ENCODE measurements around the gene UTS2. TPM values are rescaled to one million over a fixed set of nuclear protein-coding genes. Genes with fewer than 3 reads are reported as not detected.
A peak's percentile ranks its signal among the peaks of the same experiment; 100 is the strongest.

Gene UTS2
- total RNA-seq, 2 experiments from 2014 or later = not detected

DNA sequence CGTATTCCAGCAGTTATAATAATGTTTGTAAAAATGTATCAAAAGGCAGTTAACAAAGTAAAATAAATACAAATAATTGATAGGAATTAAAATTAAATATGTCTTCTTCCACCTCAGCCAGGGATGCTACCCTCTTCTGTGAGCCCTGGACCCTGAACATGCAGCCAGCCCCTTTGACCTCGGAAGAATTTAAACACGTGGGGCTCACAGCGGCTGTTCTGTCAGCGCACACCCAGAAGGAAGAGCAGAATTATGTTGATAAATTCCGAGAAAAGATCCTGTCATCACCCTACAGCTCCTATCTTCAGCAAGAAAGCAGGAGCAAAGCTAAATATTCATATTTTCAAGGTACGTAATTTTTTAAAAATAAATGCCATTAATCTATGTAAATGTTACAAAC lies 26.5 kb downstream of the UTS2 start:
- TF ChIP-seq, protein P1, sequence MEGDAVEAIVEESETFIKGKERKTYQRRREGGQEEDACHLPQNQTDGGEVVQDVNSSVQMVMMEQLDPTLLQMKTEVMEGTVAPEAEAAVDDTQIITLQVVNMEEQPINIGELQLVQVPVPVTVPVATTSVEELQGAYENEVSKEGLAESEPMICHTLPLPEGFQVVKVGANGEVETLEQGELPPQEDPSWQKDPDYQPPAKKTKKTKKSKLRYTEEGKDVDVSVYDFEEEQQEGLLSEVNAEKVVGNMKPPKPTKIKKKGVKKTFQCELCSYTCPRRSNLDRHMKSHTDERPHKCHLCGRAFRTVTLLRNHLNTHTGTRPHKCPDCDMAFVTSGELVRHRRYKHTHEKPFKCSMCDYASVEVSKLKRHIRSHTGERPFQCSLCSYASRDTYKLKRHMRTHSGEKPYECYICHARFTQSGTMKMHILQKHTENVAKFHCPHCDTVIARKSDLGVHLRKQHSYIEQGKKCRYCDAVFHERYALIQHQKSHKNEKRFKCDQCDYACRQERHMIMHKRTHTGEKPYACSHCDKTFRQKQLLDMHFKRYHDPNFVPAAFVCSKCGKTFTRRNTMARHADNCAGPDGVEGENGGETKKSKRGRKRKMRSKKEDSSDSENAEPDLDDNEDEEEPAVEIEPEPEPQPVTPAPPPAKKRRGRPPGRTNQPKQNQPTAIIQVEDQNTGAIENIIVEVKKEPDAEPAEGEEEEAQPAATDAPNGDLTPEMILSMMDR (IDR thresholded peaks at IDR 0.05) = no peak
- ChIA-PET CTCF (interaction anchor here (1.2 kb wide), 1 partner anchor 18 kb away, joined by 5 read pairs; no protein-coding TSS in a partner anchor), POLR2A (no interaction called here)
- H3K4me3 Mint-ChIP-seq = peak overlapping the region; percentile 74
- no peaks in the 10 kb centered on the region for H3K9me3 Mint-ChIP-seq
- no peak for ATAC-seq
- H3K36me3 Mint-ChIP-seq (ENCODE audit: low read depth) = peaks cover 5% of the 10 kb centered on the region
- H3K4me1 Mint-ChIP-seq (ENCODE audit: low read depth) = peaks cover 8% of the 10 kb centered on the region
- H3K27ac Mint-ChIP-seq = no peak overlapping the region
- H3K27me3 Mint-ChIP-seq = no peaks in the 10 kb centered on the region
- DNase-seq = no peak
- intact Hi-C loops (cut with micrococcal nuclease) = no loop called here

DNA sequence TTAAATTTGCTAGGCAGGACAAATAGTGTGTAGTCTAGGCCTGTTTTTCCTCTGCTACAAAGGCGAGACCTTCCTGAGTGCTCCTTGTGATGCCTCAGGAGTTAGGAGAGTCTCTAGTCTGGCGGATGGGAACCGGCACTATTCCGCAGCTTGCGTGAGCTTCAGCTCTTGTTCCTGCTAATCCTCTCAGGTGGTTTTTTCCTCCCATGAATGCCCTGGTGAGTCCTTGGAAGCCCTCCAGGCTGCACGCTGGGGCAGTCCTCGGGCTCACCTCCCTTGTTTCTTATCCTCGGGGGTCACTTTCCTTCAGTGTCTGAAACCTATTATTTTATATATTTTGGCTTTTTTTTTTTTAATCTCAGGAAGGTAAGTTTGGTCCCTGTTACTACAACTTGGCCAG lies 28.2 kb downstream of the UTS2 start:
- ChIA-PET POLR2A (no interaction called here), CTCF (no interaction called here)
- H3K9me3 Mint-ChIP-seq = no peaks in the 10 kb centered on the region
- no peak overlapping the region for H3K4me3 Mint-ChIP-seq
- intact Hi-C loops (cut with micrococcal nuclease) = no loop called here
- no peak overlapping the region for H3K27ac Mint-ChIP-seq
- TF ChIP-seq, protein P1 (IDR thresholded peaks at IDR 0.05) = no peak
- H3K27me3 Mint-ChIP-seq = no peaks in the 10 kb centered on the region
- DNase-seq (no peak), ATAC-seq (no peak)
- peaks cover 7% of the 10 kb centered on the region for H3K36me3 Mint-ChIP-seq (ENCODE audit: low read depth)
- peaks cover 5% of the 10 kb centered on the region for H3K4me1 Mint-ChIP-seq (ENCODE audit: low read depth)

DNA sequence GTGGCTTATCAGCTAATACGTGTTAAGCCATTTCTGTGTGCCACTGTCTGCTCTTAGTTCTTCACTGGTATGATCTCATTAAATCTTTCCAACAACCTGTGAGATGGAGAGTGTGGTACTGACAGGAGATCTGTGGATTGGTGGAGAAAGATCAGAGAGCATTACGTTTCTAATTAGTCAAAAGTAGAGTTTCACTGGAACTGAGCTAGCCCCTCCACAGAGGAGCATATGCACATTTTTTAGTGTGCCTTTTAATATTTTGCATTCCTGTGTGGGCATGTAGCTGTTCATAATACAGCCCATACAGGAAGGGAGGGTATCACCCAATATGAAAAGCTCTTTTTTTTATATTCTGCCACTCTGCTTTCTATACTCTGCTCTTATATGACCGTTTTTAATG lies 31.6 kb downstream of the UTS2 start:
- no peaks in the 10 kb centered on the region for H3K9me3 Mint-ChIP-seq
- intact Hi-C loops (cut with micrococcal nuclease) = no loop called here
- DNase-seq (no peak), ATAC-seq (no peak)
- TF ChIP-seq, protein P1 (IDR thresholded peaks at IDR 0.05) = no peak
- CTCF ChIA-PET = interaction anchor here (1.1 to 2.3 kb wide), 2 partner anchors 13 to 23 kb away, joined by 3 to 10 read pairs; no protein-coding TSS in a partner anchor
- POLR2A ChIA-PET = interaction anchor here (0.5 to 0.7 kb wide), 2 partner anchors 45 to 458 kb away, joined by 3 read pairs; no protein-coding TSS in a partner anchor
- H3K36me3 Mint-ChIP-seq (ENCODE audit: low read depth) = peaks cover 2% of the 10 kb centered on the region
- H3K4me3 Mint-ChIP-seq = no peak overlapping the region
- H3K4me1 Mint-ChIP-seq (ENCODE audit: low read depth) = no peaks in the 10 kb centered on the region
- no peaks in the 10 kb centered on the region for H3K27me3 Mint-ChIP-seq
- no peak overlapping the region for H3K27ac Mint-ChIP-seq

DNA sequence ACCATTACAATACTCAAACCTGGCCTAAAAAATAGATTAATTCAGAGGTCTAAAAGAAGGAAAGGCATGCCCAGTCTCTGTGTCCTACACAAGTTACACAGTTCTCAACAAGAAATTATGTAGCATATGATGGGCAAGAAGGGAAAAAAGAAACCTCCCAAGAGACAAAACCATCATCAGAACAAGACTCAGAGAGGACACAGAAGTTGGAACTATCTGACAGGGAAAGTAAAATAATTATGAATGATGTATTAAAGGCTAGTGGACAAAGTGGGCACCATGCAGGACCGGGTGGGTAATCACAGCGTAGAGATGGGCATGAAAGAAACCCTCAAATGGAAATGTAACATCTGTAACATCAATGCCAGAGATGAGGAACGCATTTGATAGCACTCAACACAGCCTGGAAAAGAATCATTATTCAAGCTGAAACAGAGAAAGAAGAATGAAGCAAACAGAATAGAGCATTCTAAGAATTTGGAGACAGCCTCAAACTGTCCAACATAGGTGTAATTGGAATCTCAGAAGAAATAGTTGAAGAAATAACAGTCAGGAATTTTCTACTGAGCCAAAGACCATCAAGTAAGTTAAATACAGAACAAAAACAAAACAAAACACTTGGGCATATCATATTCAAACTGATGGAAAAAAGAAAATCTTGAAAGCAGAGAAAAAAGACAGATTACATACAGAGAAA lies 39.0 kb downstream of the UTS2 start:
- ATAC-seq = no peak
- POLR2A ChIA-PET = no interaction called here
- Mint-ChIP-seq H3K4me1 (ENCODE audit: low read depth) (no peaks in the 10 kb centered on the region), H3K27me3 (no peaks in the 10 kb centered on the region), H3K4me3 (no peak overlapping the region), H3K27ac (no peak overlapping the region), H3K36me3 (ENCODE audit: low read depth) (peaks cover 27% of the 10 kb centered on the region), H3K9me3 (peaks cover 14% of the 10 kb centered on the region)
- DNase-seq = no peak
- TF ChIP-seq, protein P1 (IDR thresholded peaks at IDR 0.05) = no peak
- intact Hi-C loops (cut with micrococcal nuclease) = loop anchor here (10.0 kb wide), 1 partner anchor 81 kb away; no protein-coding TSS in a partner anchor
- CTCF ChIA-PET = no interaction called here

DNA sequence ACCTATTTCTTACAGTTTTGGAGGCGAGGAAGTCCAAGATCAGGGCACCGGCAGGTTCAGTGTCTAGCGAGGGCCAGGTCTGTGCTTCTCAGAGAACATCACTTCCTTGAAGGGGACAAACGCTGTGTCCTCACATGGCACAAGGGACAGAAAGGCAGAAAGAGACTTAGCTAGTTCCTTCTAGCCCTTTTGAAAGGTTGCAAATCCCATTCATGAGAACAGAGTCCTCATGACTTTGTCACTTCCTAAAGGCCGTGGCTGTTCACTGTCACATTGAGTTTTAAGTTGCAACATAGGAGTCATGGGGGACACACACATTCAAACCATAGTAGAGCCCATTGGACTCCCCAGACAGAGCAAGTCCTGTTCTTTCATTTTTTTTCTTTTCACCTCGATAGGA lies 41.4 kb downstream of the UTS2 start:
- no peak overlapping the region for H3K4me3 Mint-ChIP-seq
- no peaks in the 10 kb centered on the region for H3K4me1 Mint-ChIP-seq (ENCODE audit: low read depth)
- ATAC-seq = no peak
- H3K9me3 Mint-ChIP-seq = peaks cover 14% of the 10 kb centered on the region
- POLR2A ChIA-PET = interaction anchor here (0.6 kb wide), 1 partner anchor 927 kb away, joined by 3 read pairs; no protein-coding TSS in a partner anchor
- no peaks in the 10 kb centered on the region for H3K27me3 Mint-ChIP-seq
- peaks cover 27% of the 10 kb centered on the region for H3K36me3 Mint-ChIP-seq (ENCODE audit: low read depth)
- TF ChIP-seq, protein P1 (IDR thresholded peaks at IDR 0.05) = no peak
- CTCF ChIA-PET = interaction anchor here (0.6 to 1.2 kb wide), 4 partner anchors 58 to 164 kb away, joined by 3 read pairs; no protein-coding TSS in a partner anchor
- intact Hi-C loops (cut with micrococcal nuclease) = loop anchor here (10.0 kb wide), 1 partner anchor 83 kb away; no protein-coding TSS in a partner anchor
- no peak overlapping the region for H3K27ac Mint-ChIP-seq
- no peak for DNase-seq
